Measurements from ENCODE around the gene A4GALT.

DNA sequence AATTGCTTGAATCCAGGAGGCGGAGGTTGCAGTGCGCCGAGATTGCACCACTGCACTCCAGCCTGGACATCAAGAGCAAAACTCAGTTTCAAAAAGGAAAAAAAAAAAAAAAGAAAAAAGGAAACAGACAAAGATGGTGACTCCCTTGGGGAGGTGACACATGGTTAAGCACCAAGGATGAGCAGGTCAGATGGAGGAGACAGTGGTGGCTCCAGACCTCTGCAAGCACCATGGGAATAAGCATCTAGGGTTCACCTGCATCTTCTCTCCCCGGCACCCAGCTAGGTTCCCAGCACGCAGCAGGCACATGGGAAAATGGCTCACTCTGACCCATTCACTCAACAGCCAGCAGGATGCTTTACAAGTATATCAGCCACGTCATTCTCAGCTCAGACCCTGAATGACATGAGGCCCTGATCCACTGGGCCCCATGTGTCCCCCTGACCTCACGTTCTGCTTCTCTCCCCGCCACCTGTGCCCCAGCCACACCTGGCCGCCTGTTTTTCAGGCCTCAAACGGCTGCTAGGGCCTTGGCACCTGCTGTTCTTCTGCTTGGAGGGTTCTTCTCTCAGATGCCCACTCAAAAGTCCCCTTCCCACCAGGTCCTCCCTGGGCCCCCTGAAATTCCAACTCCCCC lies 24.2 kb downstream of the A4GALT start:
- TF ChIP-seq, protein P1, sequence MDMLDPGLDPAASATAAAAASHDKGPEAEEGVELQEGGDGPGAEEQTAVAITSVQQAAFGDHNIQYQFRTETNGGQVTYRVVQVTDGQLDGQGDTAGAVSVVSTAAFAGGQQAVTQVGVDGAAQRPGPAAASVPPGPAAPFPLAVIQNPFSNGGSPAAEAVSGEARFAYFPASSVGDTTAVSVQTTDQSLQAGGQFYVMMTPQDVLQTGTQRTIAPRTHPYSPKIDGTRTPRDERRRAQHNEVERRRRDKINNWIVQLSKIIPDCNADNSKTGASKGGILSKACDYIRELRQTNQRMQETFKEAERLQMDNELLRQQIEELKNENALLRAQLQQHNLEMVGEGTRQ (CRISPR knock-in tag; IDR thresholded peaks at IDR 0.05), result no peak
- TF ChIP-seq TCF7 (CRISPR knock-in tag; IDR thresholded peaks at IDR 0.05; ENCODE audit: low read depth) (no peak), NR2C2 (CRISPR knock-in tag; IDR thresholded peaks at IDR 0.05) (no peak), KAT7 (CRISPR knock-in tag; IDR thresholded peaks at IDR 0.05; ENCODE audit: borderline replicate concordance) (no peak)
- TF ChIP-seq, protein P2, sequence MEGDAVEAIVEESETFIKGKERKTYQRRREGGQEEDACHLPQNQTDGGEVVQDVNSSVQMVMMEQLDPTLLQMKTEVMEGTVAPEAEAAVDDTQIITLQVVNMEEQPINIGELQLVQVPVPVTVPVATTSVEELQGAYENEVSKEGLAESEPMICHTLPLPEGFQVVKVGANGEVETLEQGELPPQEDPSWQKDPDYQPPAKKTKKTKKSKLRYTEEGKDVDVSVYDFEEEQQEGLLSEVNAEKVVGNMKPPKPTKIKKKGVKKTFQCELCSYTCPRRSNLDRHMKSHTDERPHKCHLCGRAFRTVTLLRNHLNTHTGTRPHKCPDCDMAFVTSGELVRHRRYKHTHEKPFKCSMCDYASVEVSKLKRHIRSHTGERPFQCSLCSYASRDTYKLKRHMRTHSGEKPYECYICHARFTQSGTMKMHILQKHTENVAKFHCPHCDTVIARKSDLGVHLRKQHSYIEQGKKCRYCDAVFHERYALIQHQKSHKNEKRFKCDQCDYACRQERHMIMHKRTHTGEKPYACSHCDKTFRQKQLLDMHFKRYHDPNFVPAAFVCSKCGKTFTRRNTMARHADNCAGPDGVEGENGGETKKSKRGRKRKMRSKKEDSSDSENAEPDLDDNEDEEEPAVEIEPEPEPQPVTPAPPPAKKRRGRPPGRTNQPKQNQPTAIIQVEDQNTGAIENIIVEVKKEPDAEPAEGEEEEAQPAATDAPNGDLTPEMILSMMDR (IDR thresholded peaks at IDR 0.05), result no peak
- TF ChIP-seq, protein P3, sequence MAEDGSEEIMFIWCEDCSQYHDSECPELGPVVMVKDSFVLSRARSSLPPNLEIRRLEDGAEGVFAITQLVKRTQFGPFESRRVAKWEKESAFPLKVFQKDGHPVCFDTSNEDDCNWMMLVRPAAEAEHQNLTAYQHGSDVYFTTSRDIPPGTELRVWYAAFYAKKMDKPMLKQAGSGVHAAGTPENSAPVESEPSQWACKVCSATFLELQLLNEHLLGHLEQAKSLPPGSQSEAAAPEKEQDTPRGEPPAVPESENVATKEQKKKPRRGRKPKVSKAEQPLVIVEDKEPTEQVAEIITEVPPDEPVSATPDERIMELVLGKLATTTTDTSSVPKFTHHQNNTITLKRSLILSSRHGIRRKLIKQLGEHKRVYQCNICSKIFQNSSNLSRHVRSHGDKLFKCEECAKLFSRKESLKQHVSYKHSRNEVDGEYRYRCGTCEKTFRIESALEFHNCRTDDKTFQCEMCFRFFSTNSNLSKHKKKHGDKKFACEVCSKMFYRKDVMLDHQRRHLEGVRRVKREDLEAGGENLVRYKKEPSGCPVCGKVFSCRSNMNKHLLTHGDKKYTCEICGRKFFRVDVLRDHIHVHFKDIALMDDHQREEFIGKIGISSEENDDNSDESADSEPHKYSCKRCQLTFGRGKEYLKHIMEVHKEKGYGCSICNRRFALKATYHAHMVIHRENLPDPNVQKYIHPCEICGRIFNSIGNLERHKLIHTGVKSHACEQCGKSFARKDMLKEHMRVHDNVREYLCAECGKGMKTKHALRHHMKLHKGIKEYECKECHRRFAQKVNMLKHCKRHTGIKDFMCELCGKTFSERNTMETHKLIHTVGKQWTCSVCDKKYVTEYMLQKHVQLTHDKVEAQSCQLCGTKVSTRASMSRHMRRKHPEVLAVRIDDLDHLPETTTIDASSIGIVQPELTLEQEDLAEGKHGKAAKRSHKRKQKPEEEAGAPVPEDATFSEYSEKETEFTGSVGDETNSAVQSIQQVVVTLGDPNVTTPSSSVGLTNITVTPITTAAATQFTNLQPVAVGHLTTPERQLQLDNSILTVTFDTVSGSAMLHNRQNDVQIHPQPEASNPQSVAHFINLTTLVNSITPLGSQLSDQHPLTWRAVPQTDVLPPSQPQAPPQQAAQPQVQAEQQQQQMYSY (CRISPR knock-in tag; IDR thresholded peaks at IDR 0.05), result no peak
- TF ChIP-seq, protein P4, sequence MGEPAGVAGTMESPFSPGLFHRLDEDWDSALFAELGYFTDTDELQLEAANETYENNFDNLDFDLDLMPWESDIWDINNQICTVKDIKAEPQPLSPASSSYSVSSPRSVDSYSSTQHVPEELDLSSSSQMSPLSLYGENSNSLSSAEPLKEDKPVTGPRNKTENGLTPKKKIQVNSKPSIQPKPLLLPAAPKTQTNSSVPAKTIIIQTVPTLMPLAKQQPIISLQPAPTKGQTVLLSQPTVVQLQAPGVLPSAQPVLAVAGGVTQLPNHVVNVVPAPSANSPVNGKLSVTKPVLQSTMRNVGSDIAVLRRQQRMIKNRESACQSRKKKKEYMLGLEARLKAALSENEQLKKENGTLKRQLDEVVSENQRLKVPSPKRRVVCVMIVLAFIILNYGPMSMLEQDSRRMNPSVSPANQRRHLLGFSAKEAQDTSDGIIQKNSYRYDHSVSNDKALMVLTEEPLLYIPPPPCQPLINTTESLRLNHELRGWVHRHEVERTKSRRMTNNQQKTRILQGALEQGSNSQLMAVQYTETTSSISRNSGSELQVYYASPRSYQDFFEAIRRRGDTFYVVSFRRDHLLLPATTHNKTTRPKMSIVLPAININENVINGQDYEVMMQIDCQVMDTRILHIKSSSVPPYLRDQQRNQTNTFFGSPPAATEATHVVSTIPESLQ (CRISPR knock-in tag; IDR thresholded peaks at IDR 0.05), result no peak

All from WTC11 (cell line).